M059J (cell line): ENCODE measurements around the gene KLHL36. TPM values are rescaled to one million over a fixed set of nuclear protein-coding genes. Genes with fewer than 3 reads are reported as not detected.
A peak's percentile ranks its signal among the peaks of the same experiment; 100 is the strongest.
"Not testable (repeated sequence)": the region's sequence is repeated elsewhere in the genome, so short reads cannot be mapped to it uniquely, and the experiment has no call there.

Experiments used
- DNase-seq: peaks from one replicate; pipeline ENCODE4 v3.0.0-alpha.2; 2012; ENCODE audit warnings: low read depth
- total RNA-seq: library from RNA; depleted of rRNA; stranded (reverse); fragments of >200 nt; shearing (Covaris generic); gene quantifications from 2 replicates; pipeline ENCODE4 v1.2.3, GENCODE V29; 2014

The KLHL36 gene
- total RNA-seq, 1 experiment from 2014 or later = 39.6 TPM

DNA sequence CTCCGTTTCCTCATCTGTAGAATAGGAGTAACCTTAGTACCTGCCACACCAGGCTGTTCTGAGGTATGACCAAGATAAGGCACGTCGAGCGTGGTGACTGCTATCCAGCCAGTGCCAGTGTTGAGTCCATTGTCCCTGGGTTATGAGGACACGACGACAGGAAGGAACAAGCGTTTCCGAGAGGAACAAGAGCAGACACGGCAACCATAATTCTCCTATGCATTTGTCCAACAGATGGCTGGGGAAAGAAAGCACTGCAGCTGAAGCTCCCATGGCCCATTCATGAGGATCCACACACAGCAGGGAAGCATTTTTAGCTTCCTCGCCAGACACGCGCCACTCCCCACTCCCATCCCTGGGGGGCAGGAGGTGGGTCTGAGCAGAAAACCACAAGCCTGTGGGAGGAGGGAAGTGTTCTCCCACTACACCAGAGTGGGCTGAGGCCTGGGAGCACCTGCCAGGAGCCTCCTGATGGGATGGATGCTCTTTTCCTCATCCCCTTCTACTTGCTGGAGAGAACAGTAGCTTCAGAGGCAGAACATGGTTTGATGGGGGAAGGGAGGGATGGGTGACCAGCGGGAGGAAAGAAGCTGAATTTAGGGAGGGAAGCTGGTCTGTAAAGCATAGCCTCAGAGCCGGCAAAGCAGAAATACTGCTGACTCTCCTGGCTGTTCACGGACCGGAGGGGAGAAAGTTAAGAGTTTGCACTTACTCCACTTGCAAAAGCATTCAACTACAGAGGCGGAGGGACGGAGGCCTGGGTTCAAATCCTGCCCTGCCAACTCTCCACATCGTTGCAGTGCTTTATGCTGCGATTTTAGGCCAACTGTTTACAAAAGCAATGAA lies 33.1 kb upstream of the KLHL36 start:
- no peak for DNase-seq

DNA sequence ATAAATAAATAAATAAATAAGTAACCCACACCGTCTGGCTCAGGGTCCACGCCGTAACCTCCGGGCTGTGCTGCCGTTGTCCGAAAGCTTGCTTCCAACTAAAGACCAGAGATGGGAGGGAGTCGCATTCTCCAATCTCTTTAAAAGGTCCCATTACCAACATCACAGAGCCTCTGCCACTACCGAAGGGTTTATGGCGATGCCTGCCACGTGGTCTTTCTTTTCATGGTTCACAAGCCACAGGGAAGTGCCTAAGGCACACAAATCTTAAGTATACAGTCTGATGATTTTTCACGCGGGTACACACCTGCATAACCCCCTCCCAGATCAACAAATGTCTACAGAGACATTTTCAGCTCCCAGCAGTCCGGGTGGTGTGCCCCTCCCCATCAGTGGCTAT lies 31.8 kb upstream of the KLHL36 start:
- peak; percentile 56 for DNase-seq

DNA sequence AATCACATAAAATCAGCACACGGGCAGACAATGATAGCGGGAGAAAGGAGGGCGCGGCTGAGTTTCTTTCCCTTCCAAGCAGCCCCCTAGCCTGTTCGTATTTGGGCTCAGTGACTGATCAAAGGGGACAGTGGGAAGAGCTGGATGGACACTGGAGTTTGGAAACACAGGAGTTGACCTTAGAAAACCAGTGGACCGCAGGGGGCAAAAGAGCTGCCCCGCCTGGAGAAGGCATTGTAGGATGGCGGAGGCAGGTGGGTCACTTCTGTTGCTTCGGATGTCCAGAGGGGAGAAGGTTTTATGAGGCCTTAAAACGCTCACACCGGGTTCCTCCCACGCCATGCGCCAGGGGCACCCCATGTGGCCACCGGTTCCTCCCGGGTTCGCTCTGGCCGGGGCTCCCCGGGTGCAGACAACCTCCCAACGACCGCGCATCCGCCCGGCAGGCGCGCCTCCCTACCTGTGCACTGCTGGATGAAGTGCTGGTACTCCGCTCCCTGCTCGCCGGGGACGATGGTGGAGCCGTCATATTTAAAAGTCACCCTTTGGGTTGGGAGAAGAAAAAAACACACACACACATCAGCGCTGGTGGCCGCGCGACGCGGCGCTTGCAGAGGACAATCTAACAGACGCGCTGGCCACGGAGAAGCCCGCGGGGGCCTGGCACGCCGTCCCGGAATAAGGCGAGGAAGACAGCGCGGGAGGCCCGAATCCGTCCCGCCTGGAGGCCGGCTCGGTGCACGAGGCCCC lies 31.1 kb upstream of the KLHL36 start:
- peak; percentile 45 for DNase-seq

DNA sequence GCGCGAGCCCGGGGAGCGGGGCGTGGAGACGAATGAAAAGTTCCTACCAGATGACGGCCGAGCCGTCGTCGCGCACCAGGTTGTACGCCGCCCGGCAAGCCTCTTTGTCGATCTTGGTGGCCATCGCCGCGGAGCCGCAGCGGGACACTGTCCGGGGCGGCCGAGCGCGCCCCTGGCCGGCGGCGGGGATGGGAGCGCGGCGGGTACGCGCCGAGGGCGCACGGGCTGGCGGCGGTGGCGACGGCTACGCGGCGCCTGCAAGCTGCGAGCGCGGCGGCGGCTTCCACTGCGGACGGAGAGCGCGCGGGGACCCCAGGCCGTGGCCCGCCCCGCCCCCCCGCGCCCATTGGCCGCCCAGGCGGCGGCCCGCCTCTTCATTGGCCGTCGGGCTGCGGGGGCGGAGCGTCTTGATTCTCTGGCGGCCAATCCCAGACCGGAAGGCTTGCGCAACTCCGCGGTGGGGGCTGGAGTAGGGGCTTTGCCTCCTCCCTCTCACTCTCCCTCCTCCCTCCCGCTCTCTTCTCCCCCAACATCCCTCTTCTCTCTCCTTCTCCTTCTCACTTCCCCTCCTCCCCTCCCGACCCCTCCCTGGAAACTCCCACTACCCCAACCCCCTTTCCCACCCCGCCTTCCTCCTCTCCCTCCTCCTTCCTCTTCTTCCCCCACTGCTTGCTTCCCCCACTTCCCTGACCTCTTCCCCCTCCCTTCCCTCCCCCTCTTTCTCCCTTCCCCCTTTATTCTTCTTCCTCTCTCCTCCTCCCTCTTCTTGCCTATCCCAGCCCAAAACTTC lies 30.3 kb upstream of the KLHL36 start, which contains the start of gene COTL1:
Gene COTL1 (minus strand): TSS at position 288 of the 790 bp plus-strand sequence. CDS start 164 bp downstream, at position 124.
- DNase-seq = peak; percentile 98

DNA sequence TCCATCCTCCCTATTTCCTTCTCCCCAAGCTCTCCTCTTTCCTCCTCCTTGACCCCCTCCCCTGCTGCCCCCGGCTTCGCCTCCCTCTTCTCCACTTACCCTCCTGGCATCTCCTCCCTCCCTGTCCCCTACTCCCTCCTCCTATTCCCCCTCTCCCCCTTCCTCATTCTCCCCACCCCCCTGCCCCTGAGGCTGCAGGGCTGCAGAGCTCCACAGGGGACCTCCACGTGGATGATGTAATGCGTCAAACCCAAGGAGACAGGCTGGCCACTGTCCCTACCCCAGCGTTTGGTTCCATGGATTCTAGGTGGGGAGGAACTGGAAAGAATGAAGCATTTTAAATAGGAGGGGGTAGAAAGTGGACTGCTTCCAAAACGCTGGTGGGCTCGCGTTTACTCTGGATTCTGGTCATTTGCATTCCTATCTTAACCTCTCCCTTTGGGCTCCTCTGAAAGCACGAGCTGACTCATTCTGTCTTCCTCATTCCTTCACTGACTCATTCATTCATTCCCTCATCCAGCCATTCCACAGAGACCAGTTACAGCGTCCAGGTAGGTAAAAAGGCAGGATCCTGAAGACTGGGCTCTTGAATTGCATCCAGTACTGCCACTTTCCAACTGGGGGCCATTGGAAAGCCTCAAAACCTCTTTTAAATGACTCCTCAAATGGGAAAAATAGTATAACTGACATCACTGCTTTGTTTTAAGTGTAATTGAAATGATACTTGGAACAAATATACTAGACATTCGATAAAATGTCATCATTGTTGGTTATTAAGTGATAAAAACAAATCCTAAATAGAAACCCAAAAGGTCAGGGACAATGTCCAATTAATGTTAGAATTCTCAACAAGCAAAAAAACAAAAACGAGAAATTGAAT lies 29.5 kb upstream of the KLHL36 start:
- DNase-seq = peak; percentile 100

DNA sequence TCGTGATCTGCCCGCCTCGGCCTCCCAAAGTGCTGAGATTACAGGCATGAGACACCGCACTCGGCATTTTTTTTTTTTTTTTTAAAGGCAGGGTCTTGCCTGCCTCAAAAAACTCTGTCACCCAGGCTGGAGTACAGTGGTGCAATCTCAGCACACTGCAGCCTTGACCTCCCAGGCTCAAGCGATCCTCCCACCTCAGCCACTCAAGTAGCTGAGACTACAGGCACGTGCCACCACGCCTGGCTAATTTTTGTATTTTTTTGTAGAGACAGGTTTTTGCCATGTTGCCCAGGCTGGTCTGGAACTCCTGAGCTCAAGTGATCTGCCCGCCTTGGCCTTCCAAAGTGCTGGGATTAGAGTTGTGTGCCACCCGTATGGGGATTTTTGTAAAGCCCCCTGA lies 27.4 kb upstream of the KLHL36 start:
- not testable (repeated sequence) for DNase-seq

DNA sequence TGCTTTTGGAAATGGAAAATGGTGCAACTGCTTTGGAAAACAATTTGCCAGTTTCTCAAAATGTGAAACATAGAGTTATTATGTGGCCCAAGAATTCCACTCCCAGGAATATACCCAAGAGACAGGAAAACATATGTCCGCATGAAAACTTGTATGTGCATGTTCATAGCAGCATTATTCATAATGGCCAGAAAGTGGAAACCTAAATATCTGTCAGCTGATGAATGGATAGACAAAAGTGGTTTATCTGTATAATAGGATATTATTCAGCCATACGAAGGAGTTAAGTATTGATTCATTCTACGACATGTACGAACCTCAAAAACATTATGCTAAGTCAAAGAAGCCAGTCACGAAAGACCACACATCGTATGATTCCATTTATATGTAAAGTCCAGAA lies 22.8 kb upstream of the KLHL36 start:
- DNase-seq = no peak

DNA sequence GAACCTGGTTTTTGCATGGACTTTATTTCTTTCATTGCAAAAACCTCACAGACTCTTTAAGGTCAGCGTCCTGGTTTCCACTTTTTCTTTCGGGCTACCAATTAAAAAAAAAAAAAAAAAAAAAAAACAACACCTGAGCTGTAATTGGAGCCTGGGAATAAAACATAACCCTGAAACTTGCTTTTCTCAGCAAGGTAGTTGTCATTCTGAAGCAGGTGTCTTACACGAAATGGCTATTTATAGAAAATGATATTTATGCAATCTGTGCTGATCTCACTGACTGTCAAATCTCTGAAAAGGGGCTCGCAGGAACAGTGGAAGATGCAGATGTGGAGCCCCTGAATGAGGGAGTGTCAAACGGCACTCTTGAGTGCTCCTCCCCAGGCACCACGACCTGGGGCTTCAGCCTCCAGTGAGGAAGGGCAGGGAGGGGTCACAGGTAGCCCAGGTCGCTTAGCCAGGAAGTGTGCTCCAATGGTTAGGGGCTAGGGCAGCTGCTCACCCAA lies 20.0 kb upstream of the KLHL36 start:
- DNase-seq = no peak

DNA sequence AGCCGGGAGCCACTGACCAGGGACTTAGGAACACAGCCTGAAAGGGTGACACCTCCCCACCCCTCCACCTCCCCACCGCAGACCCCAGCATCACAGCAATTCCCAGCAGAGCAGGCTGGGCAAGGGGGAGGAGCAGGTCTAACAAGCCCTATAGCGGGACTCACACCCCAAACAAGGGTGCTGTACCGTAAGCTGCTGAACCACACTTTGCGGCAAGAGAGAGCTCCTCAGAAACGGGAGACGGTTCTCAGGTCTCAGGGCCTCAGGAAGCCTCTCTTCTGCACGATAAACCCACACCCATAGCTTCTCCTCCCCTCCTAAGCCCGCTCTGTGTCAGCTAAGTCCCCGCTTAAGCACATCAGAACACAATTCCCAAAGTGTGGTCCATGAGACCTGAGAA lies 18.7 kb upstream of the KLHL36 start:
- no peak for DNase-seq

DNA sequence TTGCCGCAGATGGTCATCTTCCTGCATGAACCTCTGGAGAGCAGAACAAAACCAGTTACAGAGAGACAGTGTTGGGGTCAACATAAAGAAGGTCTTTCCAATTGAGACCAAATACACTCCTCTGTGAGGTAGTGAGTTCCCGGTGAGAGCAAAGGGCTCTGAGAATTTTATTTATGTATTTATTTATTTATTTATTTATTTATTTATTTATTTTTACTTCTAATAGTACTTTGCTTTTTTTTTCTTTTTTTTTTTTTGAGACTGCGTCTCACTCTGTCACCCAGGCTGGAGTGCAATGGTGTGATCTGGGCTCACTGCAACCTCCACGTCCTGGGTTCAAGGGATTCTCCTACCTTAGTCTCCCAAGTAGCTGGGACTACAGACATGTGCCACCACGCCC lies 18.3 kb upstream of the KLHL36 start:
- no peak for DNase-seq

DNA sequence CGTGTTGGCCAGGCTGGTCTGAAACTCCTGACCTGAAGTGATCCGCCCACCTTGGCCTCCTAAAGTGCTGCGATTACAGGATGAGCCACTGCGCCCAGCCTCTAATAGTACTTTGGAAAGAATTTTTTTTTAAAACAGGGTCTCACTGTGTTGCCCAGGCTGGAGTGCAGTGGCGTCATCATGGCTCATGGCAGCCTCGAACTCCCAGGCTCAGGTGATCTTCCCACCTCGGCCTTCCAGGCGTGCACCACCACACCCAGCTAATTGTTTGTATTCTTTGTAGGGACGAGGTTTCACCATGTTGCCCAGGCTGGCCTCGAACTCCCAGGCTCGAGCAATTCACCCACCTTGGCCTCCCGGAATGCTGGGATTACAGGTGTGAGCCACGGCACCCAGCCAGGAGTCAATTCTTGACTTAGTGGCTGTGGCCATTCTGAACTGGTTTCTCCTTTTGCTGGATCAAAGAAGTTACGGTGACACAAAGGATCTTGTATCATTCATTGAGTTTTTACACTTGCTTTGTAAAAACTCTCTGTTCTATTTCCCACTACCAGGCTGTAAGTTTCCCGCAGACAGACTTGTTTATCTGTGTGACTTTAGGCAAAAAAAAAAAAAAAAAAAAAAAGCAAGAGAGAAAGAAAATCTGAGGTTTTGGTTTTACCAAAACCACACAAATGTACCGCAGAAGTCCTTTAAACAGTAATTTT lies 17.7 kb upstream of the KLHL36 start:
- no peak for DNase-seq

DNA sequence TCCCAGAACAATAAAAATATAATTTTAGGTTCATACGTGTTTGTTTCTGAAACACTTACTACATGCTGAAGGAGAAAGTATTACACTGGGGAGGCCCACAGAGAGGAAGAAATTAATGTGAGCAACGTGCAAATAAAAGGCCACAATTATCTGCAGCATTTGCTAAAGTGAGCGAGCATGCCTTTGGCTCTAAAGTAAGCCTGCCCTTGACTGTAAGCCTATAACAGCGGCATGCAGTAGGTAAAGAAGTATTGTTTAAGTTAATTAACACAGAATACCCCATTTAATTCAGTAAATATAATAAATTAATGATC lies 17.2 kb upstream of the KLHL36 start:
- no peak for DNase-seq

DNA sequence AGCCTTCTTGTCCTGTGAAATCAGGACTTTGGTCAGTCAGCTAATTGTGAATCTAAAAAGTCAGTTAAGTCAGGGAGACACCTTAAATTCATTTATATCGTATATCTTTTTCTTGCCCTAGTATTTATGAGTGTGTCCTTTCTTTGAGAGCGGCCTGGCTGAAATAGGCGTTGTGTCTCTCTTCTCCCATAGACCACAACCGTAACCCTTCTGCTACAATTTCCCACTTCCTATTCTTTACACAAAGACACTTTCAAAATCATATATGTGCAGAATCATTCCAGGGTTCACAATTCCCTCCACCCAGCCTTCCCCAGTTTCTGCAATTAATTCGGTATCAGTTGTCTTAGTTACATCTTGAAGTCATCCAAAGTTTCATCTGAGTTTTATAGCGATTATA lies 16.4 kb upstream of the KLHL36 start:
- DNase-seq = no peak

DNA sequence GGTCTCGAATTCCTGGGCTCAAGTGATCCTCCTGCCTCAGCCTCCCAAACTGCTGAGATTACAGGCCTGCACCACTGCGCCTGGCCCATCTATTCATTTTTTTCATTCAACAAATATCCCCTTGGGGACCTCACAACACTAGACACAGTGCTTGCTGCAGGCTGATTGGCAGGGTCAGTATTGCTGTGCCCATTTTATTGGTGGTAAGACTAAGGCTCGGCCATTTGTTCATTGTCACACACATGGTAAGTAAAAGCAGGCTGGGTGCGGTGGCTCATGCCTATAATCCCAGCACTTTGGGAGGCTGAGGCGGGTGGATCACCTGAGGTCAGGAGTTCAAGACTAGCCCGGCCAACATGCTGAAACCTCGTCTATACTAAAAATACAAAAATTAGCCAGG lies 15.4 kb upstream of the KLHL36 start:
- not testable (repeated sequence) for DNase-seq

DNA sequence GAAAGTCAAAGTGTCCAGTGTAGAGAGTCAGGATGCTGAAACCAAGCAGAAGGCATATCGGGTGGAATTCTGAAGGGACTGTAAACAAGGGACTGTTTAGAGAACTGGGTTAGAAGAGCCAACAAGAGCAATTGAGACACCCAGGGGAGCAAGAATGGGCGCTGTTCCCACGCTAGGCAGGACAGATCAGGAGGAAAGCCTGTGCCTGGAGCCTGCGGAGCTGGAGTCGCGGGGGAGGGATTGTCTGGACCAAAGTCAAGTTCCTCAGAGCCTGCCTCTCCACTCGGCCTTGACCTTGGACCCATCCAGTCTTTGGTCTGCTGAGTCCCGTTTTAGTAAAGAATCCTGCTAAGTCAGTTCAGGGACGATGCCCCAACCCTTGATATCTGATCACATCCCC lies 14.7 kb upstream of the KLHL36 start:
- no peak for DNase-seq

DNA sequence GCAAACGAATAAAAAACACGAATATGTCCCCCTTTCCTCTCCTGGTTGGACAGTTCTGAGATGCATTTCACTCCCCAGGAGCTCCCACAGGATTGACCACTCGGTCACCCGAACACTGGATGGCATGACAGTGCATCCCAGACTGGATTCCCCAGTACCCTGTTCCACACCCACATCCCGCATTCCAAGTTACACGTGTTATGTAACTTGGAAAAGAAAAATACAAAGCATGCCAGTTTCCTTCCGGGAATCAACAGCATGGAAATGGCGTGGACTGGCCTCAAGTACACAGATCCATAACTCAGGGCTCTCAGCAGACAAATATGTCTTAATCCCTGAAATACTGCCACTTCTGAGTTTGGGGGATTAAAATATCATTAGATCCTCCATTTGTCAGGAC lies 12.6 kb upstream of the KLHL36 start:
- DNase-seq = no peak

DNA sequence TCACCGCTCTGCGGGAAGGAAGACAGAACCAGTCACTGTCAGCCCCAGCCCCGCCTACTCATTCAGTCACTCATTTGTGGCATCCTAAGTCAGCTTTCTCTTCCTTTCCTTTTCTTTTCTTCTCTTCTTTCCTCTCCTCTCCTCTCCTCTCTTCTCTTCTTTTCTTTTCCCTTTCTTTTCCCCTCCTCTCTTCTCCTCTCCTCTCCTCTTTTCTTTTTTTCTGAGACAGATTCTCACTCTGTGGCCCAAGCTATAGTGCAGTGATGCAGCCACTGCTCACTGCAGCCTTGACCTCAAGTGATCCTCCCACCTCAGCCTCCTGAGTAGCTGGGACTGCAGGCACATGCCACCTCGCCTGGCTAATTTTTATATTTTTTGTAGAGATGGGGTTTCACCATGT lies 10.6 kb upstream of the KLHL36 start:
- no peak for DNase-seq

DNA sequence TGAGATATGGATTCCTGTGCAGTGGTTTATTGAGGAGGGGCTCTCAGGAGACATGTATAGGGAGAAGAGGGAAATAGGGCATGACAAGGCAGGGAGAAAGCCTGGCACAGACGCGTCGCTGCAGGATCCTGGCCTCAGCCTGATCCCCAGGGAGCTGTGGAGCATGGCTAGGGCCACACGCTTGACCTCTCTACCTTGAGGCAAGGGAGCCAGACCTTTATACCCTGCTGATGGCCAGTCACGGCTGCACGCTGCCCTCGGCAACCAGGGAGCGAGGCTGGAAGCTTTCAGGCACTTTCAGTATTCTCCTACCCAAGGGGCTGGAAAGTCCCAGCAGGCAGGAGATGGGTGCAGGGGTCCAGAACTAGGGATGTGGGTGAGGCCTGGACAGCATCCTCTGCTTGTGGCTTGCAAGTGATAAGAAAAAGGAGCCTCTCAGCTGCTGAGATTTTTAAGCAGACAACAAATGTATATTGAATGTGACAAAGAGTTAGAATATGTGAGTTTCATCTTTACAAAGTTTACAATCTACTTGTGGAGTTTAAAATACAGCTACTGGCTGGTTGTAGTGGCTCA lies 10.0 kb upstream of the KLHL36 start:
- no peak for DNase-seq

DNA sequence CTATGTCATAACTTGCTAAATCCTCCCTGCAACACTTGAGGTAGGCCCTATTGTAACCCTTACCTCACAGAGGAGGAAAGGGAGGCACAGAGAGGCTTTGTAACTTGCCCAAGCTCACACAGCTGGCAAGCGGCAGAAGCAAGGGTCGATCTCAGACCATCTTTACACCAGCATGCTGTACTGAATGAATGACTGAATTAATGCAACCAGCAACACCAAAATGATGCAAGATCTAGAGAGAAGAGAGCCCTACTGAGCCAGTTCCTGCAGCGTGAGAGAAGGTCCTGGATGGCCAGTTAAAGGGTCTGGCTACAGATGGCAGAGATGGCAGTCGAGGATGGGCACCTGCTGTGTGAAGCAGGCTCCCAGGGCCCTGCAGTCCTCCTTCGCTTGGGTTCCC lies 8.2 kb upstream of the KLHL36 start:
- DNase-seq = no peak

DNA sequence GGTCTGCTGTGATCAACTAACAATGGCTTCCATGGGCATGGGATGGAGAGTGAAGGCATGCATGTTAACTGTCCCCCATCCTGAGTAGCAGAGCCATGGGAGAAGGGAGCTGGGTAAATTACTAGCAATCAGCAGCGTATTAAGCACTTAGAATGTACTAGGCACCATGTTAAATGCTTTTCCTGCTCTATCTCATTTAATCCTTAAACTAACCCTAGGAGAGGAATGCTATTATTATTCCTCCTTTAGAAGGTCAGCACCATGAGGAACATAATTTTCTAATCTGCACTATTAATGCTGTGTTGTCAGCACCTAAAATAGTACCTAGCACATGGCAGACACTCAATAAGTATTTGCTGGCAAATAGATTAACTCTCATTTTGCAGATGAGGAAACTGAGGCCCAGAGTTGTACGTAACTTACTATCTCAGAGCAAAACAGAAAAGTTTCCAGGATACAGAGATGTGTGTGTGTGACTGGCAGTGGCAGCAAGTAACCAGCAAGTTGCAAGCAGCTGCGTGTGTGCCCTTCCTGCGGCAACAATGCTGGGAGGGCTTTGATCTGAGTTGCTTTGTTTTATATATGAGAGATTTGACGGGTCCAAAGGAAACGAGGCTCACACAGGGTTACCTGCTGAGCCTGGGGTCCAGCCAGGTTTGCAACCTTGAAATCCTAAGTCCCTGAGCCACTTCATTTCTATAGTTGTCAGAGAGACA lies 6.5 kb upstream of the KLHL36 start:
- DNase-seq = no peak
